ENCODE results near the gene DAO. TPM values are rescaled to one million over a fixed set of nuclear protein-coding genes. Genes with fewer than 3 reads are reported as not detected.

Gene DAO
- total RNA-seq, 4 donors from 2014 or later, result 2.5 TPM; not detected in 3

DNA sequence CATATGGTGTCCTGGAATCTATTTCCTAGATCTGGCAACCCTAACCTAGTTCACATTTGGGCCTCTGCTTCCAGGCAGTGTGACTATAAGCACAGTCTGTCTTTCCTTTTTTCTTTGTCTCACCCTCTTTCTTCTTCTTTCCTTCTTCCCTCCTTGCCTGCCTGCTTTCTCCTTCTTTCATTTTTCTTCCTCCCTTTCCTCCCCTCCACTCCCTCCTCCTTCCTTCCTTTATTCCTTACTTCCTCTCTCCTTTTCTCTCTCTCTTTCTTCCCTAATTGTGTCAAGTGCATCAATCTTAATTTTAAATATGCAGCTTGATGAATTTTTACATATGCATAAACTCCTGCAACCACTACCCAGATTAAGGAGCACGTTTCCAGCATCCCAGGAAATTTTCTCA lies 4.6 kb upstream of the DAO start:
- Histone ChIP-seq H3K9me3 (no peaks in the 10 kb centered on the region), H3K4me1 (peaks cover 0 to 5% (median 0%) of the 10 kb centered on the region in 3 donors), H3K27ac (no peak overlapping the region), H3K4me3 (no peak overlapping the region), H3K36me3 (no peaks in the 10 kb centered on the region), H3K27me3 (peaks cover 7% of the 10 kb centered on the region)
- WGBS, 2 donors (ENCODE audit: low coverage in 1 of 2), result 11 to 25% methylated on average over 1 of the region's 1 CpG
- ATAC-seq, result no peak
- TF ChIP-seq, protein P1, sequence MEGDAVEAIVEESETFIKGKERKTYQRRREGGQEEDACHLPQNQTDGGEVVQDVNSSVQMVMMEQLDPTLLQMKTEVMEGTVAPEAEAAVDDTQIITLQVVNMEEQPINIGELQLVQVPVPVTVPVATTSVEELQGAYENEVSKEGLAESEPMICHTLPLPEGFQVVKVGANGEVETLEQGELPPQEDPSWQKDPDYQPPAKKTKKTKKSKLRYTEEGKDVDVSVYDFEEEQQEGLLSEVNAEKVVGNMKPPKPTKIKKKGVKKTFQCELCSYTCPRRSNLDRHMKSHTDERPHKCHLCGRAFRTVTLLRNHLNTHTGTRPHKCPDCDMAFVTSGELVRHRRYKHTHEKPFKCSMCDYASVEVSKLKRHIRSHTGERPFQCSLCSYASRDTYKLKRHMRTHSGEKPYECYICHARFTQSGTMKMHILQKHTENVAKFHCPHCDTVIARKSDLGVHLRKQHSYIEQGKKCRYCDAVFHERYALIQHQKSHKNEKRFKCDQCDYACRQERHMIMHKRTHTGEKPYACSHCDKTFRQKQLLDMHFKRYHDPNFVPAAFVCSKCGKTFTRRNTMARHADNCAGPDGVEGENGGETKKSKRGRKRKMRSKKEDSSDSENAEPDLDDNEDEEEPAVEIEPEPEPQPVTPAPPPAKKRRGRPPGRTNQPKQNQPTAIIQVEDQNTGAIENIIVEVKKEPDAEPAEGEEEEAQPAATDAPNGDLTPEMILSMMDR (IDR thresholded peaks at IDR 0.05), result no peak
- TF ChIP-seq POLR2A (IDR thresholded peaks at IDR 0.05) (no peak), POLR2AphosphoS5 (IDR thresholded peaks at IDR 0.05) (no peak)

GRCh38 chr12:108875682-108876361 lies 4.1 kb upstream of the DAO start:
- WGBS, 2 donors (ENCODE audit: low coverage in 1 of 2), result 92 to 95% methylated on average over 3 of the region's 3 CpGs
- peaks cover 0 to 5% (median 0%) of the 10 kb centered on the region in 3 donors for H3K4me1 ChIP-seq
- H3K27ac ChIP-seq, result no peak overlapping the region
- ATAC-seq, result no peak
- no peak for TF ChIP-seq POLR2AphosphoS5 (IDR thresholded peaks at IDR 0.05)
- no peaks in the 10 kb centered on the region for H3K9me3 ChIP-seq
- H3K36me3 ChIP-seq, result no peaks in the 10 kb centered on the region
- H3K4me3 ChIP-seq, result no peak overlapping the region
- peaks cover 7% of the 10 kb centered on the region for H3K27me3 ChIP-seq

GRCh38 chr12:108876550-108876949 lies 3.3 kb upstream of the DAO start:
- H3K4me3 ChIP-seq, result no peak overlapping the region
- H3K27ac ChIP-seq, result no peak overlapping the region
- no peaks in the 10 kb centered on the region for H3K4me1 ChIP-seq
- ATAC-seq, result no peak
- H3K27me3 ChIP-seq, result peaks cover 7% of the 10 kb centered on the region
- no peaks in the 10 kb centered on the region for H3K36me3 ChIP-seq
- no peaks in the 10 kb centered on the region for H3K9me3 ChIP-seq
- 81 to 87% methylated on average over 3 of the region's 3 CpGs for WGBS, 2 donors (ENCODE audit: low coverage in 1 of 2)
- TF ChIP-seq EP300 (IDR thresholded peaks at IDR 0.05), result no peak
- TF ChIP-seq, protein P1 (IDR thresholded peaks at IDR 0.05), result no peak
- no peak for TF ChIP-seq POLR2AphosphoS5 (IDR thresholded peaks at IDR 0.05)
- TF ChIP-seq POLR2A (IDR thresholded peaks at IDR 0.05), result no peak

- no peak for TF ChIP-seq POLR2AphosphoS5 (IDR thresholded peaks at IDR 0.05)
- no peak for TF ChIP-seq POLR2A (IDR thresholded peaks at IDR 0.05)
- no peak for TF ChIP-seq EP300 (IDR thresholded peaks at IDR 0.05)
- TF ChIP-seq, protein P1 (IDR thresholded peaks at IDR 0.05), result no peak
- no peak for ATAC-seq
- Histone ChIP-seq H3K4me3 (no peak overlapping the region), H3K27ac (no peak overlapping the region), H3K27me3 (peaks cover 7% of the 10 kb centered on the region), H3K36me3 (no peaks in the 10 kb centered on the region), H3K4me1 (no peaks in the 10 kb centered on the region), H3K9me3 (no peaks in the 10 kb centered on the region)
- WGBS, 2 donors (ENCODE audit: low coverage in 1 of 2), result 82% methylated on average over 3 of the region's 3 CpGs; no CpG with 5 or more reads in 1 of the 2 donors
Measured at GRCh38 chr12:108881953-108882352, 2.1 kb downstream of the DAO start.

GRCh38 chr12:108884116-108885012 lies 4.5 kb downstream of the DAO start:
- no peaks in the 10 kb centered on the region for H3K9me3 ChIP-seq
- H3K36me3 ChIP-seq, result no peaks in the 10 kb centered on the region
- H3K4me3 ChIP-seq, result no peak overlapping the region
- no peaks in the 10 kb centered on the region for H3K4me1 ChIP-seq
- TF ChIP-seq EP300 (IDR thresholded peaks at IDR 0.05), result no peak
- TF ChIP-seq, protein P1 (IDR thresholded peaks at IDR 0.05), result peak in 2 of 4 experiments; percentile 10 to 46
- H3K27me3 ChIP-seq, result peaks cover 7% of the 10 kb centered on the region
- H3K27ac ChIP-seq, result no peak overlapping the region
- WGBS, 2 donors (ENCODE audit: low coverage in 1 of 2), result 43 to 66% methylated on average over 5 of the region's 16 CpGs
- ATAC-seq, result no peak
